Activated gamma-delta T cell treated with Interleukin-2 at 50 U/mL for 16 hours (primary cell): Measurements from ENCODE around the gene EID3.
"Not testable (repeated sequence)": the region's sequence is repeated elsewhere in the genome, so short reads cannot be mapped to it uniquely, and the experiment has no call there.

Experiments
- DNase-seq: peaks from one replicate; pipeline ENCODE4 v3.0.0-alpha.2; 2020

Gene EID3

DNA sequence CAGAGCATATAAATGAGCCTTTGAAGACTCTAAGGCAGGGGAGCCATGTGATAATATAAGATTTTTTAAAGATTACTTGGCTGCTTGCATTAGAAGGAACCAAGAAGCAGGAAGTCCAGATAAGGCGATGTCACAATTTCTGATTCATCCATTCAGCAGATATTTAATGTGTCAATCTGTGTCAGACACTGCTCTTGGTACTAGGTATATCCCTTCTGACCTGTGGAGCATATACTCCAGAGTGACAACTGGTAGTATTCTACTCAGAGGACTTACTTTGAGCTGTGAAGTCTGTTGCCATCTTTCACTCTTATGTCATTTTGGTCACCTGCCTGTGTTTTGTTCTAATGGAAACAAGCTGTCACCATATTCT, 10.7 kb downstream of the EID3 start:
- no peak for DNase-seq

DNA sequence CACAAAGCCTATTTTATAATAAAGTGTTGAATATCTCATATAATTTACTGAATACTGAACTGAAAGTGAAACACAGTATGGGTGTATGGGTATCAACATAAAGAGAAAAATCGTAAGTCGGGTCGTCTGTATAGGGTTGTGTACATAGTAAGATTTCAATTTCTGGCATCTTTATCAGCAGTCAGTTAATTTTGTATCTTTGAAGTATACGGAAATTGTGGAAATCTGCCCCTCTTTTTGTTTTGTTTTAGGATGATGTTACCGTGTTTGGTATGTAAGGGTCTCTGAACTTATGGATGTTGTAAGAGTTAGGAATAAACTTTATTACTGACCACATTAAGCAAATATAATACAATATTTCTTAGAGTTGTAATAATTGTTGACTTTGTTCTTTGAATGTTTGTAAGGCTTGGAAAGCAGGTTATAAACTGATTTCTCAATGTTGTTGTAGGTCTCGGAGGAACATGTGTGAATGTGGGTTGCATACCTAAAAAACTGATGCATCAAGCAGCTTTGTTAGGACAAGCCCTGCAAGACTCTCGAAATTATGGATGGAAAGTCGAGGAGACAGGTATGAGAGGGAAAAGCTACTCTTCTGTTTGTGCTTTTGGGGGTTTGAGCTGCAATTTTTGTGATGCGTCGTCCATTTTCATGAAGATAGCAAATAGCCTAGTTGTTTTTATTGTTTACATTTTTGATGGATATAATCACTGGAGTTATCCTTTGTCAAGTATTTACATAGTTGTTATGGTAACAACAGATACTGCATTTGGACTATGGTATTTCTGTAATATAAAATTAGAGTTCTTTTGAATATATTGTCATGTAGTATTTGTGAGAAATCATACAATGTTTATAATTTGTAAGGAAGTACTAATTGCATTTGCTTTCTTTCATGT, 12.0 kb downstream of the EID3 start:
- DNase-seq, result no peak

DNA sequence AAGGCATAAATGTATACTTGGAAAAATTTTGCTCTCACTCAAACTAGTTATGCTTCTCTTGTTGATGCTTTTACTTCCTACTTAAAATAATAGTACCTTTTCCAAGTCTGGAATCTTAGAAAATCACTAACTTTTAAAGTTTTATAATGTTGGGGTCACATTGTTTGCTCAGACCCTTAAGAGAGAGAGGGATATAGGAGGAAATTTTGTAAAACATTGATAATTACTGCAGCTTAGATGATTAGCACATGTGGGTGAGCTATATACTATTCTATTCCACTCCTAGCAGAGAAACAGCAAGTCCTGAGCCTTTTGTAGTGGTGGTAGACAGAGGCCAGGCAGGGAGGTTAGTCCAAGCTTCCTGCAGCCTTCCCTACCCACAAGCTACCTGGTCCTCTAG, 13.4 kb downstream of the EID3 start:
- DNase-seq, result no peak

DNA sequence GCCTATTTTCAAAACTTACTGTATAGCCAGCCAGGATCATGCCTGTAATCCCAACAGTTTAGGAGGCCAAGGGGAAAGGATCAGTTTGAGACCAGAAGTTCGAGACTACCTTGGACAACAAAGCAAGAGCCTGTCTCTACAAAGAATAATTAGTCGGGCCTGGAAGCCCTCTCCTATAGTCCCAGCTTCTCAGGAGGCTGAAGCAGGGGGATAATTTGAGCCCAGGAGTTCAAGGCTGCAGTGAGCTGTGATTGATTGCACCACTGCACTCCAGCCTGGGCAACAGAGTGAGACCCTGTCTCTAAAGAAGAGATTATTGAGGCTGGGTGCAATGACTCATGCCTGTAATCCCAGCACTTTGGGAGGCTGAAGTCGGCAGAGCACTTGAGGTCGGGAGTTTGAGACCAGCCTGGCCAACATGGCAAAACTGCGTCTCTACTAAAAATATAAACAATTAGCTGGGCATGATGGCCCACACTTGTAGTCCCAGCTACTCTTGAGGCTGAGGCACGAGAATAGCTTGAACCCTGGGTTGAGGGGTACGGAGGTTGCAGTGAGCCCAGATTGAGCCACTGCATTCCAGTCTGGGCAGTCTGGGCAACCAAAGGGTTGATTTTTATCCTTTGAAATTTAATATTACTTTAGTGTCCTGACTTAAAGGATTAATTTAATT, 14.1 kb downstream of the EID3 start:
- no peak for DNase-seq

DNA sequence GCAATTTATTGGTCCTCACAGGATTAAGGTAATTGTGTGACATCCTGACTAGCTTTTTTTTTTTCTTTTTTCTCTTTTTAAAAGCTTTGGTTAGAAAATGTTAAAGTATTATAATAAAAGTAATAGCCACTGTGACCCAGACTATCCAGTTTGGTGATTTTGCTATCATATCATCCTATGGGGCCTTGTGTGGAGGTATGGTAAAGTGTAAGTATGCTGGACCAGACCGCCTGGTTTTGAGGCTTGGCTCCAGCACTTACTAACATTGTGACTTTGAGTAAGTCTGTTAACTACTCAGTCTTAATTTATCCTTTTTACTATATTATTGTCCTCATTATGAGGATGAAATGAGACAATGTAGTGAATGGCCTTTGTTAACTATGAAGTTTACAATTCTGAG, 15.5 kb downstream of the EID3 start:
- DNase-seq, result no peak

DNA sequence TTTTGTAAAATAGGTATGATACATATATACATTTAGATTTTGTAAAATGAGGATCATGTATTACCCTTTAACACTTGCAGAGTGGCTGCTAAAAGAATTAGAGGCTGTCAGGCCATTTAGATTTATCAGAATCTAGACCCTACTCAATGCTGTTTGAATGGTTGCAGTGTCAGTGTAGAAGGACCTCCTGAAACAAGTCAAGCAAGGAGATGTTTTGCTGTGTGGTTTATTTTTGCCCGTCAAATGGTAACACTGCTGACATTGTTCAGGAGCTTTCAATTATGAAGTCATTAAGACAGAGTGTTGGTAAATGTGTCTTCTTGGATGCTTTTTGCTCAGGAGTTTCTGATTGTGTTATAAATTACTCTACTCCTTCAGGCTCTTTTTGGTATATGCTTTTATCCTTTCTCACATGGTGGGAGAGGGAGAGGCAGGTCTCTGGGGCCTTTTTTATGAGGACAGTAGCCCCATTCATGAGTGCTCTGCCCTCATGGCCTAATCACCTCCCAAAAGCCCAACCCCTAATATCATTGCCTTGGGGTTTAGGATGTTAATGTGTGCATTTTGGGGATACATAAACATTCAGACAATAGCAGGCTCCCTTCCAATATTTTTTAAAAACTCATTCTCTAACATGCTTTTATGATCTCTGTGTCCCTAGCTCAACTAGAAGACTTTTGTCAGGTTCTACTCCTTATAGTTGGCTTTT, 16.5 kb downstream of the EID3 start:
- no peak for DNase-seq

DNA sequence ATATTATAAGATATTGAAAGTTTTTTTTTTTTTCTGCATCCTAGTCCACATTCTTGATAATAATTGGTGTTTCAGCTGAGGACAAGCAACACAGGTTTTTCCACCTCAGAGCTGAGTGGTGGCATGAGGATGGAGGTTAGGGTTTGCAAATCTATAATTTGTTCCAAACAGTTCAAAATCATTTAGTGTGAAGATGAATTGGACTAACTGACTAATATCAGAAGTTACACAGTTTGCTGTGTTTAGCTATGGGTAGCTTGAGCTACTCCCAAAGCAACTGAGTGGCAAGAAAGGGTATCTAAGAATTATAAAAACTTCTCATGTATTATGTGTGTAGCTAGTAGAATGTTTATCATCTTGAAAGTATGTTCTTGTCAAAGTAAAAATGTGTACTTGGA, 17.1 kb downstream of the EID3 start:
- no peak for DNase-seq

DNA sequence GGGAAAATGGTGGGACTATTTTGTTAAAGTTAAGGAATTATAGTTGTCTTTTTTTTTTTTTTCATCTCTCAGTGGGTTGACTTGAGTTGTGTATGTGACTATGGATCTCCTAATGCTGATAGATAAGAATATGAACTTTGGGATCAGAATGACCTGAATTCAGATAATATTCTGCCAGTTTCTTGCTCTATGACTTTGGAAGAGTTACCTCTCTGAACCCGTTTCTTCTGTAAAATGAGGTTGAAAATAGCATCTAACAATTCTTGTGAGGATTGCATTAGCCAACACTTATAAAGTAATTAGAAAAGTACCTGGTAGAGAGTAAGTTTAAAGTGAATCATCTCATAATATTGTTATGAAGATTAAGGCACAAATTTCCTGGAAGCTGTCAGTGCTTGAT, 18.4 kb downstream of the EID3 start:
- no peak for DNase-seq

DNA sequence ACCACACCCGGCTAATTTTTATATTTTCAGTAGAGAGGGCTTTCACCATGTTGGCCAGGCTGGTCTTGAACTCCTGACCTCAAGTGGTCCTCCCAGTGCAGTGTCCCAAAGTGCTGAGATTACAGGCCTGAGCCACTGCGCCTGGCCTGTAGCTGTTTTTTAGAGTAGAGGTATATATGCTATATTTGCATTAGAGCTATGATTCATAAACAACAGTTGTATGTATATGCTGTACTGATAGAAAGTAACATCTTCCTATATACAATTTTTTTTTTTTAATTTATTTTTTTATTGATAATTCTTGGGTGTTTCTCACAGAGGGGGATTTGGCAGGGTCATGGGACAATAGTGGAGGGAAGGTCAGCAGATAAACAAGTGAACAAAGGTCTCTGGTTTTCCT, 19.0 kb downstream of the EID3 start:
- not testable (repeated sequence) for DNase-seq

DNA sequence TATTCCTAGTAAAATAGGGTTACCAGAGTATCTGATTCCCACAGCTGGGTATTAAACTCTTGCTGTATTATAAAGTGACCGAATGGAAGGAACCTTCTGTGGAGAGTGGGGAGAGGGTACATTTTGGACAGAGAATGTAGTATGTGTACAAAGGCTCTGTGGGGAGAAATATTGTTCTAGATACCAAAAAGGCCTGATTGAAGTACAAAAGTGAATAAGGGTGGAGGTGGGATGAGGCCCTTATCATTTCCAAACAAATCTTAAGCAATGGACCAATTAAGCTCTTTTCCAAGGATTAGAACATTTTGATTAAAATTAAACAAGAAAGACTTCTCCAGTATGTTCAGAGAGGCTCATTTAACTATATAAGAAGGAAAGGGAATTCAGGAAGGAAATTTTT, 20.4 kb downstream of the EID3 start:
- no peak for DNase-seq

DNA sequence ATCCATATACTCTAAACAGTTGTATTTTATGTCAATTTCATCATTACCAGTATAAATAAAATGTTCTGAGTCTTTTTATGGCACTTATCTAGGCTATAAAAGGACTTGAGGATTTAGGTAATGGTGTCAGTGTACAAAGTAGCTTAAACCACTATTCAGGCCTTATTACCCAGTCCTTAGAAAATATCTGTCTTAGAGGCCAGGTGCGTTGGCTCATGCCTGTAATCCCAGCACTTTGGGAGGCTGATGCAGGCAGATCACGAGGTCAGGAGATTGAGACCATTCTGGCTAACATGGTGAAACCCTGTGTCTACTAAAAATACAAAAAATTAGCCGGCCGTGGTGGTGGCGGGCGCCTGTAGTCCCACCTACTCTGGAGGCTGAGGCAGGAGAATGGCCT, 24.7 kb downstream of the EID3 start:
- DNase-seq, result not testable (repeated sequence)

DNA sequence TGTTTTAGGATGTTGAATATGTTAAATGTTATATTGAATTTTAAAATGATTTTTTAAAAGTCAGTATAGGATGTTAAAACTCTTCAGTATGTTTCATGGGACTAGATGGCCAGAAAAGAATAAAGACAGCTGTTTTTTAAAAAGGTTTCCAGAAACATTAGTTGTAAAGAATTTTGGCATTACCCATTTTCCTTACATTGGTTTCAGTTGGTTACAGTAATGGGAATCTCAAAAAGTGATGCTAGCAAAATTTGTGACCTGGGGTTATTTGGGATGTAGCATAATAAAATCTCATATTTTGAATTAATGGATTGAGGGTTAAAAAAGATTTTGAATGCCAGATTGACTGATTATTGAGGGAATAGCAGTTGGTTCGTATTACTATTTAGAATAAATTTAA, 25.3 kb downstream of the EID3 start:
- no peak for DNase-seq

DNA sequence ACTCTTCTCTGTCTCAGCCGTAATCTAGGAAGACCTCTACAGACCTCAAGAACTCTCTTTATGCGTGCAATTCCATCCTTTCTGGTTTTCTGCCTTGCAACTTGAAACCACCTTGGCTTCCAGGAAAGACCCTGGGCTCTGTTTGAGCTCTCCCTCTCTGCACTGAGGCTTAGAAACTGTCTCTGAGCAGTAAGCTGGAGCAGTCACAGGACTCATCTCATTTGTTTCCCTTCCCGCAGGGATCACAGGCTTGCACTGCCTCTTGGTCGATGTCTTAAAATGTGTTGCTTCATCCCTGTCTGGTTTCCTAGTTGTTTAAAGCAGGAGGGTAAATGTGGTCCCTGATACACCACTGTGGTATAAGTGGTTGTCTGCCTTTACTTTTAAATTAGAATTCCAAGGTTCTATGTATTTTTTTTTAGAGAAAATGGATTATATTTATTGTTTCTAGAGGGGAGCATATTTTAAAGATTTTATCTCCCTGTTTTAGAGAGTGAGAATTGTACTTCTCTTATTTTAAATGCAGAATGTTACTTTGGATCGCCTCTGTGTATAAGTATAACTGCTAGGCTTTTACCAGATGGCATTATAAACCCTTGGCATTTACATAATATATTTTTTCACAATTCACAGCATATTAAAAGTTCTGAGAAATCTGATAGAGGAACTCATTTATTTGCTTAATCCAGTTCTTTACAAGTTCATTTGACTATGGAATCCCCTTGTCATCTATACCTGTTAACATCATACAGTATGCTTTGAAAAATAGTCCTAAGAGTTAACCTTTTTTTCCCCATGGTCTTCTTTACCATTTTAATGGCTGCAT, 26.4 kb downstream of the EID3 start:
- DNase-seq, result no peak

DNA sequence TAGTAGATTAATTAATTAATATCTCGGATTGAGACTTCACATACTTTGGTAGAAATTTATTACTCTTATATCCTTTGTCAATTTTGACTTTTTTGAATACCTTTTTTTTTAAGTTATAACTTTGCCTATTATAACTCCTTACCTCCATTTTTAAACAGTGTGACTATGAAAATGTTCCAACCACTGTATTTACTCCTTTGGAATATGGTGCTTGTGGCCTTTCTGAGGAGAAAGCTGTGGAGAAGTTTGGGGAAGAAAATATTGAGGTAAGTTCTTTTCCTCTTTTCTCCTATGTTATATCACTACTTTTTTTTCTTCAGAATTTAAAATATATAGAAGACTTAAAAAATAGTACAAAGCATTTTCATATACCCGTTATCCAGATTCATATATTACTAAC, 27.8 kb downstream of the EID3 start:
- no peak for DNase-seq

DNA sequence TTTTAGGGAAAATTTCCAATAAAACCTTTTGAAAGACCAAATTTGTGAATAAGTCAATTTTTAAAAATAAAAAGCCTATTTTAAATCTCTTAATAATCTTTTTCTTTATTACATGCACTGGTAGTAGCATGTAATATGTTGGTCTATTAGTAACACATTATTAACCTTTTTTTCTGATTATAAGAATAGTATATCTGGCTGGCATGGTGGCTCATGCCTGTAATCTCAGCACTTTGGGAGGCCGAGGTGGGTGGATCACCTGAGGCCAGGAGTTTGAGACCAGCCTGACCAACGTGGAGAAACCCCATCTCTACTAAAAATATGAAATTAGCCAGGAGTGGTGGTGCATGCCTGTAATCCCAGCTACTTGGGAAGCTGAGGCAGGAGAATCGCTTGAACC, 28.7 kb downstream of the EID3 start:
- DNase-seq, result not testable (repeated sequence)

DNA sequence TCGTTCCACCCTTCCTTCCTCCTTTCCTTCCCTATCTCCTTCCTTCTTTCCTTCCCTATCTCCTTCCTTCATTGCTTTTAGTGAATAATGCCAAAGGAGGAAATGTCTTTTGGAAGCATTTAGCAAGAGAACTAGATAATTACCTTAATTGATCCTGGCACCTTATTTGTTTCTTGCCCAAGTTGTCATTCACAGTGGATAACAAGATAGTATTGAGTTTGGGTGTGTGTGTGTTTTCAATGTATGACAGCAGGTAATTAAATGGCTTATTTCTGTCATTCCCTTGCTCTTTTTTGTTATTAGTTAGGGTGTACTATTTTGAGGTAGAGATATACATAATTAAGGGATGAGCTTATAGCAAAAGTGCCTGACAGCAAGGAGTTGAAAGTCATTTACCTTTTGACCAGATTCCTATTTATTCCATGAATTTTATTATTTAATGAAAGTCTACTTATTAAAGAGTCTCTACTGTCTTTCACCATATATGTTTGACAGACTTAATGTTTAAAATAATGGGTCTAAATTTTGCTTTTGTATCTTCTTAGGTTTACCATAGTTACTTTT, 30.2 kb downstream of the EID3 start:
- DNase-seq, result no peak

DNA sequence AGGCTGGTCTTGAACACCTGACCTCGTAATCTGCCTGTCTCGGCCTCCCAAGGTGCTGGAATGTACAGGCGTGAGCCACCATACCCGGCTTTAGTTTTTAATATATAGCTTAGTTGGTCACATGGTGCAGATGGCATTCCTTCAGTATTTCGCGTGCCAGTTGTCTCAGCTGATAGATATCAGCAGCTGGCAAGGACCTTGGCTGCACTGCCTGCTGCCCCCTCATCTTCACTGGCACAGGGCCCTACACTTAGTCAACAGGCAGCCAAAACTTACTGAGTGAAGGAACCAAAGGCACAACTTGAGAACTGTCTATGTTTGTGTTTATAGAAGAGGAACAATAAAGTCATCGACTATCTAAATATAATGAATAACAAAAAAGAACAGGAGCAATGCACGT, 31.0 kb downstream of the EID3 start:
- no peak for DNase-seq

DNA sequence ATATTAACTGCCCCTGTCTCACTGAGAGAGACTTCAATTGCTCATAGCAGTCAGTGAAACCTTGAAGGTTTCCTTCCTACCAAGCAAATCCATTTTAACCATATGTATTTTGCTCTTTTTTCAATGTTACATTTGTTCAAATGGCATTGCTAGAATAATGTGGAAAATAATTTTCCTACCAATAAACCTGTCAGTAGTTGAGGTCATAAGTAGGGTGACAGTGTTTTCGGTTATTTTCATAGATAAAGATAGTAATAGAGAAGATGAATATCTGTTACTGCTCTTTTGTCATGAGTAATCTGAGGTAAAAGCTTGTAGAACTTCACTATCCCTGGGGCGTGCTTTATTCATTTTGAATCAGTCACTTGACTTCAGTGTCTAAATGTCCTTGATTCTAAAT, 32.6 kb downstream of the EID3 start:
- DNase-seq, result no peak

DNA sequence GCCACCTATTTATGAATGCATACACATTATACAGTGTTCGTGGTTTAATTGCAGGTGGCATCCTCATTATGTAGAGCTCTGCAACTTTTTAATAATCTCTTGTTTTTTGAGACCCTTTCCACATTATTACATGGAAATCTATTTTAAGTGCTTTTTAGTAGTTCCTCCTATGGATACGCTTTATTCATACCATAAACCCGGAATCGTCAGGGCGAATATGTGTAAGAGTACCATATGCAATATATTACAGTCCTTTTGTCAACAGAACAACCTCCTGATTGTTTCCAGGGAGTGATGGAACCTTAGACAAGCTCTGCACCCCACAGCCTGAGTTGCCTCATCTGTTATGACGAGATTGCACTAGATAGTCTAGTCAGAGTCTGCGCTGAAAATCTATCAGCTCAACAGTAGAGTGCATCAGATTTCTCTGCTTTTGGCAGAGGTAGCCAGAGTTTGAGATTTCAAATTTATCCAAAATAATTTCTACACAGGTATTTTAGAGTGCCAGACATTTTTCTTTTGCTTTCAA, 33.6 kb downstream of the EID3 start:
- DNase-seq, result no peak

DNA sequence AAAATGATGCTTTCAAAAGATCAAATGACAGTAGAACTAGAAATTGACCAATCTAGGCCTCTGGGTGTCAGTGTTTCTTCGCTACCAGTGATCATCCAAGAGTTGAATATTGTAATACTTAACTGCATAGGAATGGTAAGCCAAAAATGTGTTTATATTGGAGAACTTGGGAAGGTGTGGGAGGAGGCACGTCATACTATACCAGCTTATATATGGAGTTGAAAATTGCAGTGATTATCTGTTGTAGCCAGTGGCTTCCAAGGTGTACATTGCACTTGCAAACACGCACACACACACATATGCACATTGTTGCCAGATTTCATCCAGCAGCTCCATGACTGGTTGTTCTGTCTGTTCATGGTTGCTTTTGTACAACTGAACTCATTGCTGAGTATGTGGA, 36.1 kb downstream of the EID3 start:
- DNase-seq, result no peak

DNA sequence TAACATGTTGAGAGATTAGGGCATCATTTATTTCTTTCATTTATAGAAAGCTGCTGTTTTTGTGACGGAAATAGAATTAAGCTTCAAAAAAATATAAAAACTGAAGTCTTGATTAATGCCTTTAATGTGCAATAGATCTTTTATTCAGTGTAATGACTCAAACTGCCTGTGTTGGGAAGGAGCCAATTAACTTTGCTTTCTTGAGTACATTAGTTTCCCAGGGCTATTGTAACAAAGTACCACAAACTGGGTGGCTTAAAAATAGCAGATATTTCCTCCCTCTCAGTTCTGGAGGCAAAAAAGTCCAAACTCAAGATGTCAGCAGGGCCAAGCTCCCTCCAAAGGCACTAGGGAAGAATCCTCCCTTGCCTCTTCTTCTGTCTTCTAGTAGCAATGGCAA, 36.6 kb downstream of the EID3 start:
- DNase-seq, result no peak

DNA sequence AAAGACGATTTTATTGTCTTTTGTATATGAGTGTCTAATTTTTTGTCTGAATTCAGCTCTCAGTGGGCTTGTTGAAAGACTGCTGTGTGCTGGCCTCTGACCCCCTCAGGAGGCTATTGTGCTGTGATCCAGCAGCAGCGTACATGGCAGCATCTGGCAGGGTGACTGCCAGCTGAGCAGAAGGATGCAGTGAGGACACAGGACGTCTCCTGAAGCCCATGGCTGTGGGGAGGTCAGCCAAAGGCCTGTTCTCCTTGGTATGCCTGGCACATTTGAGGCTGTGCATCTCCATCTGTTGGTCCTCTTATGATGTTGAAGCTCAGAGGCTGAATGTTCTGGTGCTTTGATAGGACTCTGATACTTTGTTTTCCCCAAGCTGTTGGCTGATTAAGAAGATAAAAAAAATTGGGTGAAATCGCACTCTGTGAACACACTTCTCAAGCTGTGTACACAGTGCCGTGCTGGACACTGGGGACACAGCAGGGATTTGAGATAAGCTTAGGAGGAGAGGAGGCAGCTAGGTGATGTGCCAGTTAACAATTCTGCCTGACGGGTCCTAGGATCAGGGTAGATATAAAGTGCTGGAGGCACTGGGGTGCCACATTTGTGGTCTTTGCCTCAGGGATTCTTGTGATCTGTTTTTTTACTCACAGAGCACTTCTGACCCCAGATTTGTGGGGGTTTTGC, 37.5 kb downstream of the EID3 start:
- no peak for DNase-seq
